PC-3 (cell line): ENCODE measurements around the gene ZNF516. TPM values are rescaled to one million over a fixed set of nuclear protein-coding genes. Genes with fewer than 3 reads are reported as not detected.

Source experiments
- ATAC-seq: fragments of 200-7000 bp; cut with Tn5 transposase; 2 replicates; pipeline ENCODE4 v1.9.1; 2020; ENCODE audit warnings: mild to moderate bottlenecking, moderate library complexity
- BruUV-seq: library from RNA; stranded (reverse); fragments of 400-500 nt; replicated peaks from 2 replicates; lab custom pipeline; 2021; lab: Mats Ljungman, UMichigan
- CTCF ChIA-PET: fragments of 300-600 bp; sonication (Branson Sonifier 250); formaldehyde crosslinking; loops from one replicate; lab custom pipeline; 2022; ENCODE audit warnings: antibody characterized with exemption; lab: Charles Lee
- POLR2A ChIA-PET: fragments of 300-600 bp; sonication (Branson Sonifier 250); formaldehyde crosslinking; loops from one replicate; lab custom pipeline; 2022; ENCODE audit warnings: antibody characterized with exemption; ENCODE audit not compliant: unreplicated experiment; lab: Charles Lee
- DNase-seq: peaks from one replicate; pipeline ENCODE4 v3.0.0-alpha.2; 2015
- H2AFZ ChIP-seq: fragments of 300-600 bp; sonication (generic); 2 replicates; pipeline ENCODE4 v1.6.0; 2016; ENCODE audit warnings: antibody characterized with exemption, low read length
- H3F3A ChIP-seq: fragments of 300-600 bp; sonication (generic); one replicate; pipeline ENCODE4 v1.6.0; 2017; ENCODE audit warnings: antibody characterized with exemption, low read length, control low read depth, mild to moderate bottlenecking; ENCODE audit not compliant: unreplicated experiment
- H3K27ac ChIP-seq: fragments of 300-600 bp; sonication (generic); 2 replicates; pipeline ENCODE4 v1.5.1; 2016; ENCODE audit warnings: mild to moderate bottlenecking, low read length
- H3K27me3 ChIP-seq: fragments of 300-600 bp; sonication (generic); 2 replicates; pipeline ENCODE4 v1.6.1; 2016; ENCODE audit warnings: low read length, mixed read lengths
- H3K36me3 ChIP-seq: fragments of 300-600 bp; sonication (generic); 2 replicates; pipeline ENCODE4 v1.6.1; 2016; ENCODE audit warnings: low read depth, mixed run types, low read length, mixed read lengths
- H3K4me1 ChIP-seq: fragments of 300-600 bp; sonication (generic); 2 replicates; pipeline ENCODE4 v1.5.1; 2016; ENCODE audit warnings: low read length; ENCODE audit not compliant: insufficient read depth
- H3K4me2 ChIP-seq: fragments of 300-600 bp; sonication (generic); 2 replicates; pipeline ENCODE4 v1.6.0; 2016; ENCODE audit warnings: low read length
- H3K4me3 ChIP-seq: fragments of 300-600 bp; sonication (generic); 2 replicates; pipeline ENCODE4 v1.5.1; 2016; ENCODE audit warnings: mild to moderate bottlenecking, low read length, mixed read lengths
- H3K79me2 ChIP-seq: fragments of 300-600 bp; sonication (generic); 2 replicates; pipeline ENCODE4 v1.6.1; 2017; ENCODE audit warnings: low read length, mixed read lengths
- H3K9ac ChIP-seq: fragments of 300-600 bp; sonication (generic); 2 replicates; pipeline ENCODE4 v1.6.0; 2016; ENCODE audit warnings: mild to moderate bottlenecking, low read length
- H3K9me2 ChIP-seq: fragments of 300-600 bp; sonication (generic); replicated peaks from 2 replicates; pipeline ENCODE4 v1.6.1; 2016; ENCODE audit warnings: mixed run types, low read length, mixed read lengths
- H3K9me3 ChIP-seq: fragments of 300-600 bp; sonication (generic); 2 replicates; pipeline ENCODE4 v1.6.1; 2016; ENCODE audit warnings: low read length, mixed read lengths
- H4K20me1 ChIP-seq: fragments of 300-600 bp; sonication (generic); 2 replicates; pipeline ENCODE4 v1.6.1; 2016; ENCODE audit warnings: low read length, mixed read lengths
- CTCF ChIP-seq: fragments of 300-600 bp; sonication (generic); conservative IDR thresholded peaks from 2 replicates; pipeline ENCODE4 v1.5.1; 2017; ENCODE audit warnings: antibody characterized with exemption, low read depth, mild to moderate bottlenecking, low read length
- EZH2 ChIP-seq: fragments of 300-600 bp; sonication (generic); IDR thresholded peaks from one replicate; pipeline ENCODE4 v1.6.1; 2017; ENCODE audit warnings: antibody characterized with exemption, mild to moderate bottlenecking, low read length; ENCODE audit not compliant: unreplicated experiment
- EZH2phosphoT487 ChIP-seq: fragments of 300-600 bp; sonication (generic); IDR thresholded peaks from 2 replicates; pipeline ENCODE4 v1.6.1; 2018; ENCODE audit warnings: mild to moderate bottlenecking, antibody characterized with exemption, low read length, borderline replicate concordance
- intact Hi-C: fragments of 100-400 bp; cut with micrococcal nuclease; formaldehyde crosslinking; loops from 2 replicates; pipeline ENCODE4 v1.9.0; 2023
- total RNA-seq: library from RNA; depleted of rRNA; stranded (reverse); fragments of >200 nt; gene quantifications from 2 replicates; pipeline ENCODE4 v1.2.3, GENCODE V29; 2014

The ZNF516 gene
- total RNA-seq, 1 experiment from 2014 or later: 4.0 TPM

GRCh38 chr18:76392349-76392748, 102.7 kb downstream of the ZNF516 start:
- intact Hi-C loops: no loop called here
- TF ChIP-seq EZH2phosphoT487 (no peak), CTCF (no peak), EZH2 (no peak)
- Histone ChIP-seq H2AFZ (no peak overlapping the region), H3K9me2 (no peaks in the 10 kb centered on the region), H3K27me3 (peaks cover 30% of the 10 kb centered on the region; the same call in 1 of the 2 replicates), H3K4me3 (no peak overlapping the region), H3K27ac (no peak overlapping the region), H4K20me1 (no peaks in the 10 kb centered on the region), H3K4me2 (no peak overlapping the region), H3K9me3 (no peaks in the 10 kb centered on the region), H3K36me3 (no peaks in the 10 kb centered on the region), H3K4me1 (no peaks in the 10 kb centered on the region), H3K9ac (no peak overlapping the region), H3F3A (no peaks in the 10 kb centered on the region), H3K79me2 (no peaks in the 10 kb centered on the region)
- no TSS peak for BruUV-seq
- no peak for DNase-seq
- no peak for ATAC-seq
- ChIA-PET POLR2A (no interaction called here), CTCF (no interaction called here)

- BruUV-seq: no TSS peak
- ChIA-PET CTCF (no interaction called here), POLR2A (no interaction called here)
- no peak for DNase-seq
- H3K4me2 ChIP-seq: no peak overlapping the region
- intact Hi-C loops: no loop called here
- H3K27me3 ChIP-seq: peaks cover 31% of the 10 kb centered on the region
- H3K4me3 ChIP-seq: no peak overlapping the region
- H3K9ac ChIP-seq: no peak overlapping the region
- H3K36me3 ChIP-seq: no peaks in the 10 kb centered on the region
- H3K4me1 ChIP-seq: no peaks in the 10 kb centered on the region
- H3K9me2 ChIP-seq: no peaks in the 10 kb centered on the region
- H4K20me1 ChIP-seq: no peaks in the 10 kb centered on the region
- TF ChIP-seq CTCF: no peak
- no peak for TF ChIP-seq EZH2
- TF ChIP-seq EZH2phosphoT487: no peak
- no peak overlapping the region for H2AFZ ChIP-seq
- ATAC-seq: no peak
- H3K79me2 ChIP-seq: no peaks in the 10 kb centered on the region
- H3K9me3 ChIP-seq: no peaks in the 10 kb centered on the region
- H3K27ac ChIP-seq: no peak overlapping the region
- H3F3A ChIP-seq: no peaks in the 10 kb centered on the region
Measured at GRCh38 chr18:76391746-76392145, 103.3 kb downstream of the ZNF516 start.

GRCh38 chr18:76391038-76391437, 104.0 kb downstream of the ZNF516 start:
- Histone ChIP-seq H3K9ac (no peak overlapping the region), H3K9me3 (no peaks in the 10 kb centered on the region), H4K20me1 (no peaks in the 10 kb centered on the region), H3K4me3 (no peak overlapping the region), H3K27ac (no peak overlapping the region), H3K27me3 (peaks cover 38% of the 10 kb centered on the region), H3K9me2 (no peaks in the 10 kb centered on the region), H3F3A (no peaks in the 10 kb centered on the region), H3K79me2 (no peaks in the 10 kb centered on the region), H3K4me1 (no peaks in the 10 kb centered on the region), H3K36me3 (no peaks in the 10 kb centered on the region), H2AFZ (no peak overlapping the region), H3K4me2 (no peak overlapping the region)
- BruUV-seq: no TSS peak
- TF ChIP-seq EZH2 (no peak), CTCF (no peak), EZH2phosphoT487 (no peak)
- DNase-seq (no peak), ATAC-seq (no peak)
- intact Hi-C loops: no loop called here
- ChIA-PET CTCF (no interaction called here), POLR2A (no interaction called here)
